ENCODE data around the gene MPHOSPH10.

DNA sequence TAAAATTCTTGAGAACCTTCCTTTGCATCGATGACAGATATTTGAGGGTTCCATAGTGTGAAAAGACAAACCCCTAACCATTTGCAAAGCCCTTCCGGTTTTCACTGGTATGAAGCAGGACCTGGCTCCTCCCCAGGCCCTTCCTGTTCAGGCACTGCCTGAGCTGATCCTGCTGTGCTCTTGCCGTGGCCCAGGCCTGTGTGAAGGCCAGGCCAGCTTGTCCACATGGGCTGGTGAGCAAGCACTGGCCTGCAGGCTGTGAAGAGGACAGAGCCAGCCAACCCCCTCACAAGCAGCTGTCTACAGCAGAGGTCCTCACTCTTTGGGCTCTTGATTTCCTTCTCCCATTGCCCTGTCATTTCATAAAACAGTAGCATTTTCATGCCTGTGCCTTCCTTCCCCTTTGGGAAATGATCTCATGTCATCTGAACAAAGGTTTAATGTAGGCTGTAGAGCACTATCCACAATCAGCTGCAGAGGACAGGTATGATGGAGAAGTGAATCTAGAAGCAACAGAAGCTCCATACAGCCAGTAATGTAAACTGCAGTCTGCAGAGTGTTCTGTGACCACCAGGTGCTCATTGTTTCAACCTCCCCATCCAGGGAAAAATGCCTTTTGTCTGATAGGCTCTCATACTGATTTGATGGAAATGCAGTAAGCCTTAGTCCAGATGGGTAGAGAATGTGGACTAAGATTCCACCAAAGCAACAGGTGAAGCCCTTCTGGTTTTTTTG is 19.8 kb downstream of the MPHOSPH10 start:
- TF ChIP-seq EP300 (IDR thresholded peaks at IDR 0.05) = no peak
- TF ChIP-seq POLR2A (IDR thresholded peaks at IDR 0.05) = no peak
- TF ChIP-seq, protein P1, sequence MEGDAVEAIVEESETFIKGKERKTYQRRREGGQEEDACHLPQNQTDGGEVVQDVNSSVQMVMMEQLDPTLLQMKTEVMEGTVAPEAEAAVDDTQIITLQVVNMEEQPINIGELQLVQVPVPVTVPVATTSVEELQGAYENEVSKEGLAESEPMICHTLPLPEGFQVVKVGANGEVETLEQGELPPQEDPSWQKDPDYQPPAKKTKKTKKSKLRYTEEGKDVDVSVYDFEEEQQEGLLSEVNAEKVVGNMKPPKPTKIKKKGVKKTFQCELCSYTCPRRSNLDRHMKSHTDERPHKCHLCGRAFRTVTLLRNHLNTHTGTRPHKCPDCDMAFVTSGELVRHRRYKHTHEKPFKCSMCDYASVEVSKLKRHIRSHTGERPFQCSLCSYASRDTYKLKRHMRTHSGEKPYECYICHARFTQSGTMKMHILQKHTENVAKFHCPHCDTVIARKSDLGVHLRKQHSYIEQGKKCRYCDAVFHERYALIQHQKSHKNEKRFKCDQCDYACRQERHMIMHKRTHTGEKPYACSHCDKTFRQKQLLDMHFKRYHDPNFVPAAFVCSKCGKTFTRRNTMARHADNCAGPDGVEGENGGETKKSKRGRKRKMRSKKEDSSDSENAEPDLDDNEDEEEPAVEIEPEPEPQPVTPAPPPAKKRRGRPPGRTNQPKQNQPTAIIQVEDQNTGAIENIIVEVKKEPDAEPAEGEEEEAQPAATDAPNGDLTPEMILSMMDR (IDR thresholded peaks at IDR 0.05) = no peak
- no peak for TF ChIP-seq POLR2AphosphoS5 (IDR thresholded peaks at IDR 0.05)
